Stimulated activated CD8-positive, alpha-beta memory T cell treated with anti-CD3 and anti-CD28 coated beads, Interleukin-7, amount 100 ng/mL, for 4 hours (primary cell): ENCODE results near the gene RP2.
A peak's percentile ranks its signal among the peaks of the same experiment; 100 is the strongest.

Experiments
- DNase-seq, 2 donors: peaks; one replicate each; pipeline ENCODE4 v3.0.0-alpha.2; 2020; ENCODE audit warnings: low read depth in 2 of 2

RP2 gene

DNA sequence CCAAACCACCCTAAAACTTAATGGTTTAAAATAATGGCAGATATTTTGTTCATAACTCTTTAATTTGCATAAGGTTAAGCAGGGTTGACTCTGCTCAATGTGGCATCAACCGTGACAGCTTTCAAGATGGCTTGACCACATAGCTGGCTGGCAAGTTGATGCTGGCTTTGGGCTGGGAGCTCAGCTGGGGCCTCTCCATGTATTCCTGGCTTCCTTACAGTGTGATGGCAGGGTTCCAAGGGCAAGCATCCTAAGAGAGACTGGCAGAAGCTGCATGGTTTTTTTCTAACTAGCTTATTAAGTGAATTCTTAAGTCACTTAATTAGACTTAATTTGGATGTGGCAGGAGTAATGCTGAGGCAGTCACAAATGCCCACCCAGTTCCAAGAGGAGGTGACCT is 4.5 kb downstream of the RP2 start:
- DNase-seq = no peak

DNA sequence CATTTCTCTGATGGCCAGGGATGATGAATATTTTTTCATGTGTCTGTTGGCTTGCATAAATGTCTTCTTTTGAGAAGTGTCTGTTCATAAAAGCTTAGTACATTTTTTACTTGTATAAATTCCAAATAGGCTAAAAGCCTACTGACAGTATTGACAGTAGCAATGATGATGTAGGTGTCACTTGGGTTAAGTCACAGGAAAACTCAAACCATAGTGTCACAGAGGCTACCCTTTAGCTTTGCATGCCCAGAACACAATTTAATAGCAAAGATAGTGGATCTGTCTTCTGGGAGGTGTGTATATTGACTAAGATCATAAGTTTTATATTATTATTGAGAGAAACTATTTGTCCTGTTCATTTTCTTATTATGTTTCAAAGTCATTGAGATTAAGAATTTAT is 8.1 kb downstream of the RP2 start:
- DNase-seq = no peak

GRCh38 chrX:46849933-46850332 is 13.1 kb downstream of the RP2 start:
- DNase-seq = no peak

DNA sequence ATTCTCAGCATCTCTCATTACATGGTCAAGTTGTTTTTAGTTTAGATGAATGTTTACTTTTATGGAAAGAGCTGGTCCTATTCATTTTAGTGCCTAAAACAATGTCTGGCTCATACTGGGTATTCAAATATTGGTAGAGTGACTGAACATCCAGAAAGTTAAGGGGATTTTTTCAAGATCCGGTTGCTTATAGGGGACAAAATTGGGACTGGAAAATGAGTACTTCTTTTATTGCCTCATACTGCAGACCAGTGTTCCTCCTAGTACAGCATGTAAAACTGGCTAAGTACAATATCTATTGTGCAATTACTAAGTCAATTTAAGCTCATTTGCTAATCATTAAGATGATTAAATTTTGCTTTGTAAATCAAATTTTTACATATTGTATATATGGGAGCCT is 13.9 kb downstream of the RP2 start:
- DNase-seq = no peak

GRCh38 chrX:46856483-46856882 is 19.6 kb downstream of the RP2 start:
- no peak for DNase-seq

GRCh38 chrX:46860557-46860956 is 23.7 kb downstream of the RP2 start:
- DNase-seq = no peak

- no peak for DNase-seq
Observed at GRCh38 chrX:46863072-46863471, 26.2 kb downstream of the RP2 start.

- no peak for DNase-seq
Observed at GRCh38 chrX:46864606-46865005, 27.8 kb downstream of the RP2 start.

GRCh38 chrX:46865281-46865680 is 28.4 kb downstream of the RP2 start:
- no peak for DNase-seq

DNA sequence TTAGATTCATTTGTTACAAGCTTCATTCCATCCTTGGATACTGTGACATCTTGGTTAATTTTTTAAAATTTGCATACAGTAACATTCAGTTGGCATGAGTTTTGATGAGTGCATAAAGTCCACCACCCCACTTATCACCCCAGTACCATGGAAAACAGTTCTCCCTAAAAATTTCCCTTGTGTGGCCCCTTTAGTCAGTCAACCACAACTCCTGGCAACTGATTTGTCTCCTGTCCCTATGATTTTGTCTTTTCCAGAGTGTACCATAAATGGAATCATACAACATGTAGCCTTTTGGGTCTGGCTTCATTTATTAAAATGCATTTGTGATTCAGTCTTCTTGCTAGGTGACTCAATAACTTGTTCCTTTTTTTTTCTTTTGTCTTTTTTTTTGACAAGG is 29.9 kb downstream of the RP2 start:
- no peak for DNase-seq

- DNase-seq = no peak
Observed at GRCh38 chrX:46873746-46874145, 36.9 kb downstream of the RP2 start.

GRCh38 chrX:46876901-46877300 is 40.1 kb downstream of the RP2 start:
- no peak for DNase-seq

- DNase-seq = no peak
Observed at GRCh38 chrX:46882266-46882665, 45.4 kb downstream of the RP2 start.

DNA sequence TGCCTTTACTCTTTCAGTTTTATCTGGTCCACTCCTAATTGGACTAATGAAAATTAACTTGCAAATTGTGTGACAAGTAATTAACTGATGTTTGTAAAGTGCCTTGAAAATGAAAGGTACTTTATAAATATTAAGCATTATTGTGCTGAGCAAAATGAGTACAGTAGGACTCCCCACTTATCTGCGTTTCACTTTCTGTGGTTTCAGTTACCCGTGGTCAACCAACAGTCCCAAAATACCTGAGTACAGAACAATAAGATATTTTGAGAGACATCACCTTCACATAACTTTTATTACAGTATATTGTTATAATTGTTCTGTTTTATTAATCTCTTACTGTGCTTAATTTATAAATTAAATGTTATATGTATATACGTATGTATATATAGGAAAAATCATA is 48.0 kb downstream of the RP2 start:
- no peak for DNase-seq

DNA sequence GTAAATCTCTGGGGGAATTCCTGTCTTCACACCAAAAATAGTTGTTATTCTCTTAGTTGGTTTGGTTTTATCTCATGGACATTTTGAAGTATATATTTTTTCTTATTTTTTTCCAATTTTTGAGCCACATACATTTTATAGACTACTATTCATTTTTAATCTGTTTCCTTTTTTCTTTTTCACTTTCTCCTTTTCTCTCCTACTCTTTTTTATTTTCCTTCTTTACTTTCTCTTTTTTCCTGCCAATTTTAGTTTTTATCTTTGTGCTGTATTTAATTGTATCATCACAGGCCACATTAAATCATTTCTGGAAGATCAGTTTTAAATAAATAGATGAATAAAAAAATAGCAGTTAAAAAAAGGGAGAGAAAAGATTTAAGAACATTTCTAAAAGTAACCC is 61.4 kb downstream of the RP2 start:
- DNase-seq = no peak

DNA sequence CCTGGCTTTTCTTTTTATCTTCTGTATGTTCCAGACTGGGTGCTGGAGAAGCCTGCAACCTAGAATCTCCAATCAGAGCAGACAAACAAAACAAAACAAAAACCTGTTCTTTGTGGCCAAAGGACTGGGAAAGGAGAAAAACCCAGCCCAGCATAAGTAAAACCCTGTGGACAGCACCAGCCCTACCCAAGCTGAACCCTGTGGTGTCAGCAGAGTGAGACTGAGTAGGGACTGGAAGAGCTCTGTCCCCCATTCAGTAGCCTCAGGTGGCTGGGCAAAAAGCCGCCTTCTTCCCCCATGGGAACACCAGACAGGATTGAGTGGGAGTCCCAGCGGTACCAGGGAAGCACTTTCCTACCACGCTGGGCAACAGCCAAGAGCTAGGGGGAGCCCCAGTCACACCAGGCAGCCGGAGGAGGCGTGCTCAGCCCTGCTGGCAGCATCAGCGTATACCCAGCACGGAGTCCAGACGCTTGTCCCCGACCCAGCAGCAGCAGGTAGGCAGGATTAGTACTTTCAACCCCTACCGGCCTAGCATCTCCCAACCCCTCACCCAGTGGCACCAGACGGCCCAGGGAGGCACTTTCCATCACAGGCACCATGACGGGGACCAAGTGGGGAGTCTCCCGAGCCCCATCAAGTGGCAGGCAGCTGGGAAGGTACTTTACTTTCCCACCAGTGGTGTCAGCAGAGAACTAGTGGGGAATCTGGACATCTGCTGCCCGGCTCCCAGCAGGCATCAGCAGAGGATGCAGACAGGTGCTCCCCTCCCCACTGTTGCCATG is 66.8 kb downstream of the RP2 start:
- DNase-seq = peak; percentile 0 to 30

DNA sequence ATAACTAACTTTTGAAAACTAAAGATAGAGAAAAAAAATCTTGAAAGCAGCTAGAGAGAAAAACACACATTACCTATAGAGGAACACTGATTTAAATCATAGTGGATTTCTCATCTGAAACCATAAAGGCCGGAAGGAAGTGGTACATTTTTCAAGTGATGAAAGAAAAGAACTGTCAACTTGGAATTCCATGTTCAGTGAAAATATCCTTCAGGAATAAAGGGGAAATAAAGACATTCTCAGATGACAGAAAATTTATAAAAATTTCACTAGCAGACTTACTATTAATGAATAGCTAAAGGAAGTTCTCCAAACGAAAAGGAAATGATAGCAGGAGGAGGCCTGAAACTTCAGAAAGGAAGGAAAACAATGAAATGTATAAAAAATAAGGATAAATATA is 67.8 kb downstream of the RP2 start:
- DNase-seq = no peak

DNA sequence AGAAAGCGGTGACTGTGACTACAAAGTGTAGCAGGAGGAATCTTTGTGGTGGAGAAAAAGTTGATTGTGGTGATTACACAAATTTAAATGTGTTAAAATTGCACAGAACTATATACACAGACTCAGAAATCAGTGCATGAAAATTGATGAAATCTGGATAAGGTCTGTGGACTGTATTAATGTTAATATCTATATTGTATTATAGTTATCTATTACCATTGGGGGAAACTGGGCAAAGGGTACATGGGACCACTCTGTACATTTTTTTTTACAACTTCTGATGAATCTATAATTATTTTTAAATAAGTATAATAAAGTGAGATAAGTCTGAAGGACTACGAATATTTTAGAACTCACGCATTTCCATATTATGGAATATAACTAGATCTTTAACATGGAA is 73.6 kb downstream of the RP2 start:
- no peak for DNase-seq

DNA sequence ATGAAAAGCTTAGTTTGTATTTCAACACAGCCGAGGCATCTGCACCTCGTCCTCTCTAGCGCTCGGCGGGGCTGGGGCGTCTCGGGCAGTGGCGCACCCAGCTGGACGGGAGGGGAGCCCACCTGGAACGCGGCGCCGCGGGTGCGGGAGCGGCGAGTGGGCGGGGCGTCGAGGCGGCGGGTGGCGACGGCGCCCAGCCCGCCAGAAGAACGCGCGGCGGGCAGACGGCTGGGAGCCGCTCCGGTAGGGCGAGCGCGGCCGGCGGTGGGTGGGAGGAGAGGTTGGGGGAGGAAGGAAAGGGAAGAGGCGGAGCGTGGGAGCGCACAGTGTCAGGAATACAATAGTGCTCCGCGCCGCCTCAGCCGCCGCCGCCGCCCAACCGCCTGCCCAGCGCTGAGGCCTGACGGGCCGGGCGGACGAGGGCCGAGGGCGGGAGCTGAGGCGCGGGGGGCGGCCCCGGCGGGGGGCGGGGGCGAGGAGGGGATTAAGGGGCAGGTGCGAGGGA is 75.3 kb downstream of the RP2 start, which contains the start of gene JADE3:
JADE3 (plus strand) TSS at position 324 of the 505 bp plus-strand sequence. CDS start 72,474 bp downstream, outside the sequence.
- DNase-seq = peak in 1 of 2 donors; percentile 26

GRCh38 chrX:46912603-46913491 is 76.0 kb downstream of the RP2 start:
- DNase-seq = peak in 1 of 2 donors; percentile 7

DNA sequence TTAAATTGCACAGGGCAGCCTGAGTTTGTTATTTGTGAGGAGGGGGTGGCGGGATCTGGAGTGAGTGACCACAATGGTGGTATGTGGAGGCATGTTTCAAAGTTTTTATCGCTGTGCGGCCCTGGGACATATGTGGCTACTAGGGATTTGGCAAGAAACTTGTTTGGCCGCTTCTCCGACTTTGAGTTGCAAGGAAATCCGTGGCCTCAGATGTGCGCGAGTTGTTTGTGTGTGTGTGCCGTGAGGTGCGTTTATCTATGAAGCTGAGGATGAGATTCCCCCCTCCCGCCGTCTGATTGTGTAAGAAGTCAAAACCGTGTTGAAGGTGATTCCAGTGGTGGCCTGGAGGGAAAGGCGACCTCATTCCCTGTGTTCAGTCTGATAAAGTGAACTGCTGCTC is 76.8 kb downstream of the RP2 start:
- DNase-seq = no peak

DNA sequence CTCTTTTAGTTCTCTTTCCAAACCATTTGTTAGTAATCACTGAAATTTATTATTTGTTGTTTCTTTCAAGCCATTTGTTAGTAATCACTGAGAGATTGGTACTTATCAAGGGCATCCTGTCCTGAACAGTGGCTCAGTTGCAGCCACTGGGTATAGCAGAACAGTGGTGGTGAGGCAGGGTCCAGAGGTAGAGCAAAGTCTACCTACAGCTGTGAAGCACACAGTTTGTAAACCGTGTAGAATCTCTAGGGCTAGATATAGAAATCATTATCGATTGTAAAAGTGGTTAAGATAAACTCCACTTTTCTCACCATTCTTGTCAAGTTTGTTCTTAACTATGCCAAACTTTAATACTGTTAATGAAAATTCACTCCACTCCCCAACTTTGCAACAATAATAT is 79.4 kb downstream of the RP2 start:
- no peak for DNase-seq

- DNase-seq = no peak
Observed at GRCh38 chrX:46917622-46918021, 80.8 kb downstream of the RP2 start.
